ENCODE data around the gene HUS1B.

The HUS1B gene

DNA sequence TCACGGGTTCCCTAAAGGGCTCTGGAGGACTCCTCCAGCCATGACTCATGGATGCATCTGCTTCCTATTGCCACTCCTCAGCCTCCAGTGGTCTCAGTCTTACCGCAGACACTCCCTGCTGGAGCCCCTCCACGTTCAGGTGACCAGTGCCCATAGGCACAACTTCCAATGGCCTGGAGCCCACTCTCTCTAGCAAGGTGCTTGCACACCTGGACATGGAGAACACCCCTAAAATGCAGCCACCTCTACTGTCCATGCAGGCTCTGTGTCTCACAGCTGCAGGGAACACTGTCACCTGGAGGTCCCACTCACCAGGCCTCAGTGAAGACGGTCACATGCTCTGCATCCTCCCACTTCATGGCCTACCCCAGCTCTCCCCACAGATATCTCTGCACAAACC is 36.0 kb downstream of the HUS1B start:
- Mint-ChIP-seq H3K36me3 (peaks cover 51% of the 10 kb centered on the region), H3K27me3 (no peaks in the 10 kb centered on the region), H3K4me1 (no peaks in the 10 kb centered on the region), H3K27ac (no peak overlapping the region), H3K9me3 (no peaks in the 10 kb centered on the region), H3K4me3 (no peak overlapping the region)
- ATAC-seq: no peak

DNA sequence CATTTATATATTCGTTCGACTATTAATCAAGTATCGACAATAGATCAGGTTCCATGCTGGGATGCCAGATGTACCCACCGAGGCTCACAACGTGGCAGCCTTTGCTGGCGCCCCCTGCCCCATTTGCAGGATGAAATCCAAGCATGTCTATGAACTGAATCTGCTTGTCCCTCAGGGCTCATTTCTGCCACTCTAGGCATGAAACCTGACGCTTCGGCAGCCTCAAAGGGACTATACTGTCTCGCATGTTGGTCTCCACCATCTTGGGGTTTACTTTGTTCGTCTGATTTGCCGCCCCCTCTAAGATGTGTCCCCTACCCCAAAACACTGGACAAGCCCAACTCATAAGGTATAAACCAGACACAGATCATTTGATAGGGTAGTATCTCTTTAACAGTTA is 36.7 kb downstream of the HUS1B start:
- Mint-ChIP-seq H3K27ac (no peak overlapping the region), H3K36me3 (peaks cover 52% of the 10 kb centered on the region), H3K4me3 (no peak overlapping the region), H3K27me3 (no peaks in the 10 kb centered on the region), H3K4me1 (no peaks in the 10 kb centered on the region), H3K9me3 (no peaks in the 10 kb centered on the region)
- no peak for ATAC-seq

DNA sequence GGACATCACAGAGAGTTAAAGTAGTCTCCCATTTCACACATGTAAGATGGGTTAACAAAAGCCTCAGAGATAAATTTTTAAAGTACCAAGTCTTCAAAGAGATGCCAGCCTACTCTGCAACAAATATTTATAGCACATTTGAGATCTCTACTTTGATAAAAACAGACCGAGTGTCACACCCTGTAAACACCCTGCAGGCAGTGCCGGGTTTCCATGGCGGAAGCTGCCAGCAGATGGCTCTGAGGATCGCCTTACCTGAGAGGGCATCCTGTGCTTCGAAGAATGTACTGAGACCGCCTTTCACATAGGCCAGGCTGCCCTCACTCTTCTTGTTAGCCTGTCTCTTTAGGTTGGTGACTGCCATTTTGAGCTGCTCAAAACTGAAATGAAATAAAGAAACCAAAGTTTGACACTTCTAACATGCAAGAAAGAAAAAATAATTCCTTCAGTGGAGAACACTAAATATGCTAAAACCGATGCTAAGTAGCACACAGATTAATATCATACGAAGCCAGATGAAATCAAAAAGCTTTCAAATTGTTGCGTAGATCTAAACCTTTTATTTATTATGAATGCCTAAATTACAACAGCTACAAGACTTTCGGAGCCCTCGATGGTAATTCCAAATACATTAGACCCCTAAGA is 39.3 kb downstream of the HUS1B start:
- Mint-ChIP-seq H3K4me1 (no peaks in the 10 kb centered on the region), H3K27me3 (no peaks in the 10 kb centered on the region), H3K36me3 (peaks cover 60% of the 10 kb centered on the region), H3K9me3 (no peaks in the 10 kb centered on the region), H3K4me3 (no peak overlapping the region), H3K27ac (no peak overlapping the region)
- ATAC-seq: no peak

GRCh38 chr6:613981-614380 is 42.9 kb downstream of the HUS1B start:
- H3K4me3 Mint-ChIP-seq: no peak overlapping the region
- H3K36me3 Mint-ChIP-seq: peaks cover 44% of the 10 kb centered on the region
- no peaks in the 10 kb centered on the region for H3K27me3 Mint-ChIP-seq
- H3K27ac Mint-ChIP-seq: no peak overlapping the region
- no peaks in the 10 kb centered on the region for H3K9me3 Mint-ChIP-seq
- peaks cover 12% of the 10 kb centered on the region for H3K4me1 Mint-ChIP-seq
- ATAC-seq: no peak

GRCh38 chr6:611928-612327 is 45.0 kb downstream of the HUS1B start:
- Mint-ChIP-seq H3K36me3 (peaks cover 49% of the 10 kb centered on the region), H3K4me1 (peaks cover 12% of the 10 kb centered on the region), H3K27ac (no peak overlapping the region), H3K4me3 (no peak overlapping the region), H3K9me3 (no peaks in the 10 kb centered on the region), H3K27me3 (no peaks in the 10 kb centered on the region)
- ATAC-seq: no peak

DNA sequence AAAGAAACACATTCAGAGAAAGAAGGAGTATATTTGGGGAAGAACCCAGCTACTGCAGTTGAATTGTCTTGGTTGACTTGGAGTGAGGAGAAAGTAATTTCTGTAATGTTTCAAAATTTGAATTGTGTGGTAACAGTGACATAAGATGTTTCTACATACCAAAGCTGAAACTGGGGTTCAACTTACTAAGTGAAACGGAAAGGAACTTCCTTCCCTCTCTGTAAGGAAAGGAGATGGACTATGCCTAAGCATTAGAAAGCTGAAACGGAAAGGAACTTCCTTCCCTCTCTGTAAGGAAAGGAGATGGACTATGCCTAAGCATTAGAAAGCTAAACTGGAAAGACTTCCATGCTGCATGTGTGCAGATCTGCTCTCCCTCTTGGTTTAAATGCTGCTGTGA is 46.0 kb downstream of the HUS1B start:
- no peak for ATAC-seq
- no peaks in the 10 kb centered on the region for H3K27me3 Mint-ChIP-seq

GRCh38 chr6:609905-610304 is 47.0 kb downstream of the HUS1B start:
- Mint-ChIP-seq H3K27ac (no peak overlapping the region), H3K4me1 (peaks cover 14% of the 10 kb centered on the region), H3K27me3 (no peaks in the 10 kb centered on the region), H3K9me3 (peaks cover 4% of the 10 kb centered on the region), H3K4me3 (no peak overlapping the region), H3K36me3 (peaks cover 53% of the 10 kb centered on the region)
- ATAC-seq: no peak

More for the DNA sequence above, 46.0 kb downstream of the HUS1B start:
- Mint-ChIP-seq H3K27ac (no peak overlapping the region), H3K4me3 (no peak overlapping the region), H3K36me3 (peaks cover 55% of the 10 kb centered on the region), H3K4me1 (peaks cover 12% of the 10 kb centered on the region), H3K9me3 (peaks cover 2% of the 10 kb centered on the region)

DNA sequence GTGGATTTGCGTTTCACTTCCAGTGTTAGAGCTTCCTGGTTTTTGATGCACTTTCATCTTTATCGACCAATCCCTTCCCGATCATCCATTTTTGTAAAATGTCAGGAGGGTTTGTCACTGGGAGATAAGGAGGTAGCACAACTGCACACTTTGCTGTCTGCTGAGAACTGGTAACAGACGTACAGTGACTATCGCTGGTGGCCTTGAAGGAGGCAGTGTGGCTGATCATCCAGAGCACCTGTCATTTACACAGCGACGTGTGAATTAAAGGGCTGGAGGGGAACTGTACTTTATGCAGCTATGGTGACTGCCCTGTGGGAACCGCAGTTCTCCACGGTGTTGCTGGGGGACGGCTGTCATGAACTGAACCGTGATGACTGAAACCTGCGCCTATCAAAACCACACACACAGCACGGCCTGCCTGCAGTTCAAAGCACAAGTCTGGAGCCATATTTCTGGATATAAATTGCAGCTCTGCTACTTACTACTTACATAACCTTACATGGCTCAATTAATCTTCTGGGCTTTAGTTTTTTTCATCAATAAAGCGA is 50.0 kb downstream of the HUS1B start:
- Mint-ChIP-seq H3K9me3 (peaks cover 4% of the 10 kb centered on the region), H3K27me3 (no peaks in the 10 kb centered on the region), H3K4me3 (no peak overlapping the region), H3K36me3 (peaks cover 51% of the 10 kb centered on the region), H3K4me1 (peaks cover 20% of the 10 kb centered on the region), H3K27ac (no peak overlapping the region)
- no peak for ATAC-seq
